ENCODE measurements around the gene CD2AP.

DNA sequence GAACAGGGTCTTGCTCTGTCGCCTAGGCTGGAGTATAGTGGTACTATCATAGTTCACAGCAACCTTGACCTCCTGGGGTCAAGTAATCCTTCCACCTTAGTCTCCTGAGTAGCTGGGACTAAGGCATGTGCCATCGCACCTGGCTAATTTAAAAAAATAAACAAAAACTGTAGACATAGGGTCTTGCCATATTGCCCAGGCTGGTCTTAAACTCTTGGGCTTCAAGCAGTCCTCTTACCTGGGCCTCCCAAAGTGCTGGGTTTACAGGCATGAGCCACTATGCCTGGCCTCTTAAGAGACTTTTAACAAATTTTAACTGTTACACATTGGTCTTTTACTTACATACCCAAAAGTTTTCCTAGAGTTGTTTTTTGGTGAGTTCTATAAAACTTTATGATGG lies 12.4 kb downstream of the CD2AP start:
- TF ChIP-seq CTCF (IDR thresholded peaks at IDR 0.05) (no peak), POLR2A (IDR thresholded peaks at IDR 0.05) (no peak)

Measured in vagina (tissue), 2 donors.